Stimulated activated naive CD8-positive, alpha-beta T cell treated with anti-CD3 and anti-CD28 coated beads, Interleukin-15, amount 100 ng/mL, for 72 hours (primary cell): ENCODE results near the gene HTRA2.

ENCODE experiments used
- ATAC-seq: fragments of 150-1000 bp; cut with Tn5 transposase; 2 replicates; pipeline ENCODE4 v1.10.0; 2021; ENCODE audit warnings: mild to moderate bottlenecking, moderate library complexity
- DNase-seq, 2 donors: peaks; one replicate each; pipeline ENCODE4 v3.0.0; 2021 to 2022
- H3K27ac Mint-ChIP-seq, 2 donors: one replicate each; pipeline ENCODE4 v1.8.0; 2022; ENCODE audit warnings: mild to moderate bottlenecking in 2 of 2, mixed read lengths in 2 of 2, moderate library complexity in 2 of 2
- H3K27me3 Mint-ChIP-seq: one replicate; pipeline ENCODE4 v1.8.0; 2022; ENCODE audit warnings: mixed read lengths
- H3K4me1 Mint-ChIP-seq: one replicate; pipeline ENCODE4 v1.8.0; 2022; ENCODE audit warnings: mild to moderate bottlenecking, mixed read lengths
- H3K4me3 Mint-ChIP-seq, 2 donors: one replicate each; pipeline ENCODE4 v1.8.0; 2022; ENCODE audit warnings: mild to moderate bottlenecking in 2 of 2, mixed read lengths in 2 of 2, moderate library complexity in 1 of 2
- H3K9me3 Mint-ChIP-seq, 2 donors: one replicate each; pipeline ENCODE4 v1.8.0; 2022; ENCODE audit warnings: mixed read lengths in 2 of 2

The HTRA2 gene

GRCh38 chr2:74524955-74525716, 4.6 kb upstream of the HTRA2 start:
- H3K4me1 Mint-ChIP-seq, result peaks cover 31% of the 10 kb centered on the region
- peaks cover 5% of the 10 kb centered on the region for H3K27me3 Mint-ChIP-seq
- ATAC-seq (no peak), DNase-seq (no peak)
- peaks cover 0 to 7% of the 10 kb centered on the region in 2 donors for H3K9me3 Mint-ChIP-seq
- no peak overlapping the region for H3K27ac Mint-ChIP-seq
- H3K4me3 Mint-ChIP-seq, result no peak overlapping the region

- H3K9me3 Mint-ChIP-seq, result peaks cover 0 to 7% of the 10 kb centered on the region in 2 donors
- ATAC-seq (no peak), DNase-seq (no peak)
- no peaks in the 10 kb centered on the region for H3K27me3 Mint-ChIP-seq
- peak within 1 kb of the TSS in 1 of 2 donors; percentile 72 for H3K27ac Mint-ChIP-seq
- H3K4me1 Mint-ChIP-seq, result peaks cover 36% of the 10 kb centered on the region
- H3K4me3 Mint-ChIP-seq, result no peak within 1 kb of the TSS
These were observed 3.8 kb upstream of the HTRA2 start, which contains the start of gene DQX1 for GRCh38 chr2:74525717-74526648. Gene DQX1, minus strand, starts transcription at chr2:74526231. Its CDS starts 502 bp downstream, at chr2:74525729.

GRCh38 chr2:74526649-74527230, 3.0 kb upstream of the HTRA2 start:
- H3K4me1 Mint-ChIP-seq, result peaks cover 43% of the 10 kb centered on the region
- H3K4me3 Mint-ChIP-seq, result no peak overlapping the region
- no peaks in the 10 kb centered on the region for H3K27me3 Mint-ChIP-seq
- ATAC-seq (no peak), DNase-seq (no peak)
- H3K27ac Mint-ChIP-seq, result peak overlapping the region in 1 of 2 donors; percentile 72
- peaks cover 0 to 7% of the 10 kb centered on the region in 2 donors for H3K9me3 Mint-ChIP-seq

- Mint-ChIP-seq H3K27me3 (no peaks in the 10 kb centered on the region), H3K27ac (no peak overlapping the region), H3K4me3 (peak overlapping the region; percentile 84 to 99), H3K9me3 (peaks cover 0 to 7% of the 10 kb centered on the region in 2 donors), H3K4me1 (peaks cover 53% of the 10 kb centered on the region)
- ATAC-seq, result no peak
- DNase-seq, result no peak
These were observed 2.0 kb upstream of the HTRA2 start for GRCh38 chr2:74527741-74528140.

GRCh38 chr2:74528600-74529356, 955 bp upstream of the HTRA2 start:
- Mint-ChIP-seq H3K27me3 (no peaks in the 10 kb centered on the region), H3K9me3 (peaks cover 0 to 7% of the 10 kb centered on the region in 2 donors), H3K27ac (peak overlapping the region; percentile 92 to 99), H3K4me1 (peaks cover 53% of the 10 kb centered on the region), H3K4me3 (peak overlapping the region; percentile 84 to 99)
- DNase-seq, result peak in 1 of 2 donors; percentile 50
- peak; percentile 11 for ATAC-seq

GRCh38 chr2:74530239-74531187, 780 bp downstream of the HTRA2 start:
- H3K9me3 Mint-ChIP-seq, result peaks cover 0 to 7% of the 10 kb centered on the region in 2 donors
- DNase-seq (peak; percentile 41 to 79), ATAC-seq (peak; percentile 71)
- H3K4me1 Mint-ChIP-seq, result peaks cover 53% of the 10 kb centered on the region
- H3K4me3 Mint-ChIP-seq, result peak overlapping the region; percentile 84 to 99
- peak overlapping the region; percentile 86 to 88 for H3K27ac Mint-ChIP-seq
- no peaks in the 10 kb centered on the region for H3K27me3 Mint-ChIP-seq

GRCh38 chr2:74531666-74532065, 1.9 kb downstream of the HTRA2 start:
- ATAC-seq (no peak), DNase-seq (no peak)
- Mint-ChIP-seq H3K27ac (no peak overlapping the region), H3K9me3 (peaks cover 0 to 3% of the 10 kb centered on the region in 2 donors), H3K27me3 (no peaks in the 10 kb centered on the region), H3K4me1 (peaks cover 51% of the 10 kb centered on the region), H3K4me3 (peak overlapping the region; percentile 84 to 99)

- Mint-ChIP-seq H3K4me1 (peaks cover 47% of the 10 kb centered on the region), H3K27me3 (peaks cover 4% of the 10 kb centered on the region), H3K4me3 (peak overlapping the region in 1 of 2 donors; percentile 84), H3K9me3 (no peaks in the 10 kb centered on the region), H3K27ac (peak overlapping the region in 1 of 2 donors; percentile 15)
- DNase-seq (no peak), ATAC-seq (no peak)
These were observed 2.5 kb downstream of the HTRA2 start for GRCh38 chr2:74532222-74532621.

- peaks cover 35% of the 10 kb centered on the region for H3K4me1 Mint-ChIP-seq
- ATAC-seq (no peak), DNase-seq (no peak)
- H3K9me3 Mint-ChIP-seq, result no peaks in the 10 kb centered on the region
- peaks cover 16% of the 10 kb centered on the region for H3K27me3 Mint-ChIP-seq
- no peak overlapping the region for H3K27ac Mint-ChIP-seq
- no peak overlapping the region for H3K4me3 Mint-ChIP-seq
These were observed 3.7 kb downstream of the HTRA2 start for GRCh38 chr2:74533464-74533863.

- Mint-ChIP-seq H3K27me3 (peaks cover 26% of the 10 kb centered on the region), H3K9me3 (no peaks in the 10 kb centered on the region), H3K27ac (no peak overlapping the region), H3K4me1 (peaks cover 35% of the 10 kb centered on the region), H3K4me3 (no peak overlapping the region)
- ATAC-seq (no peak), DNase-seq (no peak)
These were observed 4.7 kb downstream of the HTRA2 start for GRCh38 chr2:74534411-74534810.

- no peak overlapping the region for H3K27ac Mint-ChIP-seq
- peaks cover 38% of the 10 kb centered on the region for H3K4me1 Mint-ChIP-seq
- no peak overlapping the region for H3K4me3 Mint-ChIP-seq
- H3K27me3 Mint-ChIP-seq, result peaks cover 32% of the 10 kb centered on the region
- no peaks in the 10 kb centered on the region for H3K9me3 Mint-ChIP-seq
- ATAC-seq (no peak), DNase-seq (no peak)
These were observed 5.8 kb downstream of the HTRA2 start for GRCh38 chr2:74535440-74535965.

- Mint-ChIP-seq H3K4me3 (no peak overlapping the region), H3K27me3 (peaks cover 32% of the 10 kb centered on the region), H3K27ac (peak overlapping the region in 1 of 2 donors; percentile 5), H3K9me3 (no peaks in the 10 kb centered on the region), H3K4me1 (peaks cover 30% of the 10 kb centered on the region)
- ATAC-seq, result peak; percentile 59
- no peak for DNase-seq
These were observed 6.6 kb downstream of the HTRA2 start for GRCh38 chr2:74536166-74536950.

GRCh38 chr2:74537140-74537539, 7.4 kb downstream of the HTRA2 start:
- H3K27me3 Mint-ChIP-seq, result peaks cover 35% of the 10 kb centered on the region
- ATAC-seq (no peak), DNase-seq (no peak)
- H3K4me3 Mint-ChIP-seq, result no peak overlapping the region
- no peaks in the 10 kb centered on the region for H3K9me3 Mint-ChIP-seq
- peaks cover 23% of the 10 kb centered on the region for H3K4me1 Mint-ChIP-seq
- H3K27ac Mint-ChIP-seq, result no peak overlapping the region
